B cell (primary cell): ENCODE data around the gene CCR1.

Experiments used
- CTCF ChIP-seq: fragments of 200-600 bp; IDR thresholded peaks from one replicate; pipeline ENCODE4 v1.8.0; 2022; ENCODE audit warnings: antibody characterized with exemption, mild to moderate bottlenecking
- EZH2 ChIP-seq: IDR thresholded peaks from 2 replicates; pipeline ENCODE4 v1.6.1; 2012; ENCODE audit warnings: borderline replicate concordance, low read depth, mild to moderate bottlenecking, moderate library complexity, low read length; ENCODE audit not compliant: insufficient read depth, poor library complexity, severe bottlenecking

GRCh38 chr3:46245146-46245545, 37.0 kb upstream of the CCR1 start:
- TF ChIP-seq CTCF (no peak), EZH2 (no peak)
